Body of pancreas (tissue), 4 donors: ENCODE measurements around the gene MRPL27.

Source experiments
- CTCF ChIP-seq, 7 experiments: fragments of 450-650 bp in 4 of 7; fragments of 200-600 bp in 3 of 7; sonication (generic) in 3 of 7; IDR thresholded peaks; one replicate each; pipeline ENCODE4 v1.5.1; 2016 to 2019; ENCODE audit warnings: antibody characterized with exemption in 7 of 7
- POLR2A ChIP-seq, 3 donors: fragments of 450-650 bp; IDR thresholded peaks; one replicate each; pipeline ENCODE4 v1.6.1; 2016; ENCODE audit warnings: antibody characterized with exemption in 3 of 3, mild to moderate bottlenecking in 2 of 3

- TF ChIP-seq CTCF (IDR thresholded peaks at IDR 0.05) (no peak), POLR2A (IDR thresholded peaks at IDR 0.05) (no peak)
Observed at GRCh38 chr17:50381260-50381815, 8.4 kb upstream of the MRPL27 start.
